ENCODE measurements around the gene DLG2.

DNA sequence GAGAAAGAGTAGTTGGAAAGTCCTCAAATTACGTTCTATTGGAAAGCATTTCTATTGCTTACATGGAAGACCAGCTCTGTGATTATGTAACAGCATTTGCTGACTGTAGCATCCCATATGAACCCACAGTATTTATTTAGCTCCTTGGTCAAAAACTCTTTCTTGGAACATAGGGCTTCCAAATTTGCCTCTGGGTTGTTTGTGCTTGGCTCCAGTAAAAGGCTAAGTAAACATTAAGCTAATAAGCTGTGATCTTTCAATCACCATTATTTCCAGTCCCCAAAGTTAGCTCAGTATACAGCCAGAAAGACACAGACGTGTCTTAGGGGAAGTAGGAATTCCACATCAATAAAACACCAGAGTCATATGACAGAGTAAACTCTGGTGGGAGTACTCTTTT lies 668.8 kb downstream of the DLG2 start:
- TF ChIP-seq, protein P1, sequence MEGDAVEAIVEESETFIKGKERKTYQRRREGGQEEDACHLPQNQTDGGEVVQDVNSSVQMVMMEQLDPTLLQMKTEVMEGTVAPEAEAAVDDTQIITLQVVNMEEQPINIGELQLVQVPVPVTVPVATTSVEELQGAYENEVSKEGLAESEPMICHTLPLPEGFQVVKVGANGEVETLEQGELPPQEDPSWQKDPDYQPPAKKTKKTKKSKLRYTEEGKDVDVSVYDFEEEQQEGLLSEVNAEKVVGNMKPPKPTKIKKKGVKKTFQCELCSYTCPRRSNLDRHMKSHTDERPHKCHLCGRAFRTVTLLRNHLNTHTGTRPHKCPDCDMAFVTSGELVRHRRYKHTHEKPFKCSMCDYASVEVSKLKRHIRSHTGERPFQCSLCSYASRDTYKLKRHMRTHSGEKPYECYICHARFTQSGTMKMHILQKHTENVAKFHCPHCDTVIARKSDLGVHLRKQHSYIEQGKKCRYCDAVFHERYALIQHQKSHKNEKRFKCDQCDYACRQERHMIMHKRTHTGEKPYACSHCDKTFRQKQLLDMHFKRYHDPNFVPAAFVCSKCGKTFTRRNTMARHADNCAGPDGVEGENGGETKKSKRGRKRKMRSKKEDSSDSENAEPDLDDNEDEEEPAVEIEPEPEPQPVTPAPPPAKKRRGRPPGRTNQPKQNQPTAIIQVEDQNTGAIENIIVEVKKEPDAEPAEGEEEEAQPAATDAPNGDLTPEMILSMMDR (IDR thresholded peaks at IDR 0.05; ENCODE audit: low read depth, low read length): no peak
- TF ChIP-seq EZH2phosphoT487 (IDR thresholded peaks at IDR 0.05; ENCODE audit: low read depth): no peak
